Heart right ventricle (tissue), 16 donors: Measurements from ENCODE around the gene TROAP. TPM values are rescaled to one million over a fixed set of nuclear protein-coding genes. Genes with fewer than 3 reads are reported as not detected.

Source experiments
- ATAC-seq, 8 donors: fragments of 200-7000 bp; cut with Tn5 transposase; one replicate each; pipeline ENCODE4 v1.9.1; 2020; ENCODE audit warnings: mild to moderate bottlenecking in 8 of 8, moderate library complexity in 8 of 8, moderate number of reproducible peaks in 1 of 8
- DNase-seq, 2 donors: peaks; one replicate each; pipeline ENCODE4 v3.0.0-alpha.2; 2020
- H3K27ac ChIP-seq, 10 donors: fragments of 200-600 bp; sonication (generic) in 2 of 10; one replicate each; pipeline versions ENCODE4 v1.5.0 to v1.8.0; 2020 to 2022; ENCODE audit warnings: mild to moderate bottlenecking in 3 of 10
- H3K27me3 ChIP-seq, 7 donors: fragments of 200-600 bp; one replicate each; pipeline ENCODE4 v1.8.0; 2021 to 2022; ENCODE audit warnings: mild to moderate bottlenecking in 2 of 7
- H3K36me3 ChIP-seq, 9 donors: fragments of 200-600 bp; sonication (generic) in 1 of 9; one replicate each; pipeline versions ENCODE4 v1.5.0 to v1.8.0; 2020 to 2022; ENCODE audit warnings: mild to moderate bottlenecking in 2 of 9
- H3K4me1 ChIP-seq, 9 donors: fragments of 200-600 bp; sonication (generic) in 1 of 9; one replicate each; pipeline versions ENCODE4 v1.5.0 to v1.8.0; 2020 to 2022; ENCODE audit warnings: mild to moderate bottlenecking in 4 of 9
- H3K4me3 ChIP-seq, 10 donors: fragments of 200-600 bp; sonication (generic) in 2 of 10; one replicate each; pipeline versions ENCODE4 v1.5.0 to v1.8.0; 2020 to 2022; ENCODE audit warnings: mild to moderate bottlenecking in 7 of 10, moderate library complexity in 2 of 10
- H3K9me3 ChIP-seq, 11 donors: fragments of 200-600 bp in 10 of 11; sonication (generic) in 2 of 11; one replicate each; pipeline versions ENCODE4 v1.5.0 to v1.8.0; 2013 to 2022; ENCODE audit warnings: mild to moderate bottlenecking in 2 of 11, control low read depth in 1 of 11, moderate library complexity in 1 of 11
- WGBS, 2 donors: extraction: QIAGEN DNeasy Blood & Tissue Kit; methylation state at CpG; one replicate each; pipeline ENCODE4 v1.1.7; 2013; ENCODE audit warnings: inconsistent platforms in 1 of 2; 5-methylcytosine and 5-hydroxymethylcytosine counted together
- intact Hi-C, 10 donors: fragments of 100-400 bp; cut with DNase I; formaldehyde crosslinking; loops; one replicate each; pipeline versions ENCODE4 v1.11.1 to v1.14.2; 2022
- polyA plus RNA-seq, 2 donors: library from polyadenylated mRNA; stranded (reverse); fragments of 200-250 nt; gene quantifications; one replicate each; pipeline ENCODE4 v1.2.3, GENCODE V29; 2013
- total RNA-seq, 10 donors: library from RNA; stranded (reverse); fragmentation: NEBNext Ultra II Directional in 3 of 10; extraction: Animal tissue kit (Norgen Biotek cat#: 25700) in 3 of 10; gene quantifications; one replicate each; pipeline versions ENCODE4 v1.2.1 to v1.2.4, GENCODE V29; 2021 to 2023
- TF ChIP-seq, protein P1 (sequence below), 9 donors: fragments of 200-600 bp; sonication (generic) in 2 of 9; IDR thresholded peaks; one replicate each; pipeline versions ENCODE4 v1.5.0 to v1.8.0; 2021 to 2022; ENCODE audit warnings: antibody characterized with exemption in 9 of 9, mild to moderate bottlenecking in 5 of 9, moderate library complexity in 1 of 9
- donor health status: Arrhythmogenic right ventricular cardiomyopathy.
- donor health status: ischemic (EF 13 %, LVEDD 7.1; RV severe dilation, severe dysfunction).
- donor health status: healthy with polysubstance abuse.
- donor health status: DM: no; HTN: yes; CAD: no.
- donor health status: DM: no; HTN: no; CAD: no.
- donor health status: ischemic (EF 25% LVEDD 6.9; RV normal size, moderate dysfunction).
- donor health status: ischemic (EF 25% LVEDD 5.7; RV mildly dilated, moderate dysfunction).
- donor health status: healthy.
- donor health status: DM: yes; HTN: yes; CAD: no.
- donor health status: Ischemic cardiomyopathy.
- donor health status: ischemic (EF 35%, LVEDD 5.7; RV mildly dilated, moderate dysfunction).
- donor health status: nonischemic (EF 11% LVEDD 7.7; RV severe dilation, severe dysfunction).
- donor health status: DM: yes; HTN: yes; CAD: no.
- donor health status: PGD.
- donor health status: ischemic (EF 29% LVEDD 5.4; RV normal size, mild dysfunction).
- donor health status: nonischemic (EF 23%, LVEDD 6.1; RV moderate dilation, normal function).

Gene TROAP
- total and polyA plus RNA-seq, 12 donors = 0.20 to 4.9 (median 0.72) TPM; not detected in 3

DNA sequence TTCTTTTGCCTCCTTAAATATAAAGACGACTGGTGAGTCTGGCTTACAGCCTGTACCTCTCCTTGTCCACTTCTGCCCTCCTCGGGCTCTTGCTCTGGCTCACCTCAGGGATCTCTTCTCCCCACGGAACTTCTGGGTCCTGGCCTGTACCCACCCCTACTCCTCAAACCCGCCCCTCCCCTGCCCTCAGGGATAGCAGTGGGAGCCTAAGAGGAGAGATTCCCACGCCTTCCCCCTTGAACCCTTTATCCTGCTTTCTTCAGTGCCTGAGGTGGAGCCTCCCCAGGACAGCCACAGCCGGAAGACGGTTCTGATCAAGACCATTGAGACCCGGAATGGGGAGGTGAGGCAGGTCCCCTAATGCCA, 25.4 kb upstream of the TROAP start:
- TF ChIP-seq, protein P1, sequence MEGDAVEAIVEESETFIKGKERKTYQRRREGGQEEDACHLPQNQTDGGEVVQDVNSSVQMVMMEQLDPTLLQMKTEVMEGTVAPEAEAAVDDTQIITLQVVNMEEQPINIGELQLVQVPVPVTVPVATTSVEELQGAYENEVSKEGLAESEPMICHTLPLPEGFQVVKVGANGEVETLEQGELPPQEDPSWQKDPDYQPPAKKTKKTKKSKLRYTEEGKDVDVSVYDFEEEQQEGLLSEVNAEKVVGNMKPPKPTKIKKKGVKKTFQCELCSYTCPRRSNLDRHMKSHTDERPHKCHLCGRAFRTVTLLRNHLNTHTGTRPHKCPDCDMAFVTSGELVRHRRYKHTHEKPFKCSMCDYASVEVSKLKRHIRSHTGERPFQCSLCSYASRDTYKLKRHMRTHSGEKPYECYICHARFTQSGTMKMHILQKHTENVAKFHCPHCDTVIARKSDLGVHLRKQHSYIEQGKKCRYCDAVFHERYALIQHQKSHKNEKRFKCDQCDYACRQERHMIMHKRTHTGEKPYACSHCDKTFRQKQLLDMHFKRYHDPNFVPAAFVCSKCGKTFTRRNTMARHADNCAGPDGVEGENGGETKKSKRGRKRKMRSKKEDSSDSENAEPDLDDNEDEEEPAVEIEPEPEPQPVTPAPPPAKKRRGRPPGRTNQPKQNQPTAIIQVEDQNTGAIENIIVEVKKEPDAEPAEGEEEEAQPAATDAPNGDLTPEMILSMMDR (IDR thresholded peaks at IDR 0.05) = no peak
- WGBS, 2 donors = 16 to 17% methylated on average over 8 of the region's 8 CpGs
- Histone ChIP-seq H3K4me3 (peak overlapping the region in 8 of 10 donors; percentile 19 to 34 (median 24)), H3K9me3 (no peaks in the 10 kb centered on the region), H3K27ac (no peak overlapping the region), H3K4me1 (peaks cover 12 to 38% (median 31%) of the 10 kb centered on the region in 9 donors), H3K27me3 (peaks cover 27 to 84% (median 79%) of the 10 kb centered on the region in 7 donors), H3K36me3 (no peaks in the 10 kb centered on the region)
- DNase-seq (no peak), ATAC-seq (no peak)
- intact Hi-C loops = loop anchor here in 2 of 10 donors (5.0 to 10.0 kb wide), 2 partner anchors 35 to 47 kb away; partner anchors contain the start of gene DNAJC22 (in 1 of the 2)

DNA sequence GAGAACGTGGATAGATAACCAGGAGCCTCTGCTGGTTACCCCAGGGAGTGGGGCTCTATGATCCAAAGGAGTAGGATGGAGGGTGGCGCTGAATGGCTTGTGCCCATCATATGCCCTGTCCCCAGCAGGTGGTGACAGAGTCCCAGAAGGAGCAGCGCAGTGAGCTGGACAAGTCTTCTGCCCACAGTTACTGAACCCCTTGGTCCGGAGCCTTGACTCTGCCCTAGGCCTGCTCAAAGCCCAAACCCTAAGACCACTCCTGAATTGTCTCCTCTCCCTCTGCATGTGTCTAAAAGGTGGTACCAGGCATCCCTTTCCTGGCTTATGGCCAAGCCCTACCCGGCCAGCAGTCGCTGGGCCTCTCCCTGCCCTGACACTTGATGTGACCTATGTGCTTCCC, 24.9 kb upstream of the TROAP start:
- peak overlapping the region in 1 of 10 donors; percentile 25 for H3K4me3 ChIP-seq
- no peak overlapping the region for H3K27ac ChIP-seq
- TF ChIP-seq, protein P1 (IDR thresholded peaks at IDR 0.05) = no peak
- 42 to 49% methylated on average over 6 of the region's 6 CpGs for WGBS, 2 donors
- no peaks in the 10 kb centered on the region for H3K9me3 ChIP-seq
- peaks cover 27 to 88% (median 84%) of the 10 kb centered on the region in 7 donors for H3K27me3 ChIP-seq
- H3K4me1 ChIP-seq = peaks cover 8 to 33% (median 26%) of the 10 kb centered on the region in 9 donors
- DNase-seq (no peak), ATAC-seq (peak in 2 of 8 donors; percentile 19 to 32)
- intact Hi-C loops = loop anchor here in 2 of 10 donors (5.0 to 10.0 kb wide), 2 partner anchors 34 to 47 kb away; partner anchors contain the start of gene DNAJC22 (in 1 of the 2)
- no peaks in the 10 kb centered on the region for H3K36me3 ChIP-seq

DNA sequence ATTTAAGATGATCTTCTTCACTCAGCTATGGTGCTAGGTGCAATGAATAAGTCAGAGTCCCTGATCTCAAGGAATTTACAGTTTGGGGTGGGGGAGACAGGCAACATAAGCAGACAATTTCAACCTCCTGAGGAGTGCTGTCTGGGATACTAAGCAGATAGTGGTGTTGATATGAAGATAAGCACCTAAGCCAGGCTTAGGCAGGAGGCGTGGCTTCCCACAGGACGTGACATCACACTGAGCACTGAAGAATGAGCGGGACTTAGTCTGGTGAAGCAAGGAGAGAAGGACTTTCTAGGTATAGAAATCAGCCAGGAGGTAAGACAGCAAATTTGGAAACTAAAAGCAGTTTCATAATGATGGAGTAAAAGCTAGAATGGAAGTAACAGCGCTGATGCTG, 21.3 kb upstream of the TROAP start:
- intact Hi-C loops = no loop called here
- TF ChIP-seq, protein P1 (IDR thresholded peaks at IDR 0.05) = no peak
- H3K9me3 ChIP-seq = no peaks in the 10 kb centered on the region
- peaks cover 10 to 81% (median 65%) of the 10 kb centered on the region in 7 donors for H3K27me3 ChIP-seq
- H3K4me3 ChIP-seq = no peak overlapping the region
- peaks cover 5 to 15% (median 9%) of the 10 kb centered on the region in 9 donors for H3K4me1 ChIP-seq
- WGBS, 2 donors = 67 to 69% methylated on average over 4 of the region's 4 CpGs
- H3K27ac ChIP-seq = no peak overlapping the region
- DNase-seq (no peak), ATAC-seq (no peak)
- H3K36me3 ChIP-seq = no peaks in the 10 kb centered on the region

DNA sequence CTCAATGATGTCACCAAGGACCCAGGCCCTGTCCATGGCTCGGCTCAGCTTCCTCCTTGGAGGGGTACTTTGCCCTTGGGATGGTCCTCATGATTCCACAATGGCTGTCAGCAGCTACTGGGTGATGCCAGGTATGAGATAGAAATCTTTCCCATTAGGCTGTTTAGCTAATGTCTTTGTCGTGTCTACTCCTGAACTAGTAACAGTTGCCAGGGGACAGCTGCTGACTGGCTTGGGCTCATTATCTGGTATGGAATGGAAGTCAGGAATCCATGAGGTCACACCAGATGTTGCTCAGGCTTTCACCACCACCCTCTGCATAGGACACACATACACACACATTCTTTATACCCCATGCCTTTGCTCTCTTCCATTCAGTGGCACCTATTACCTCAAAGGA, 18.9 kb upstream of the TROAP start:
- no peaks in the 10 kb centered on the region for H3K9me3 ChIP-seq
- DNase-seq = no peak
- peaks cover 0 to 79% (median 47%) of the 10 kb centered on the region in 7 donors for H3K27me3 ChIP-seq
- no peak for ATAC-seq
- no peaks in the 10 kb centered on the region for H3K36me3 ChIP-seq
- H3K4me3 ChIP-seq = no peak overlapping the region
- H3K4me1 ChIP-seq = no peaks in the 10 kb centered on the region
- intact Hi-C loops = no loop called here
- WGBS, 2 donors = 59% methylated on average over 2 of the region's 2 CpGs
- no peak overlapping the region for H3K27ac ChIP-seq
- TF ChIP-seq, protein P1 (IDR thresholded peaks at IDR 0.05) = no peak
